HFFc6 (cell line): ENCODE results near the gene FER. TPM values are rescaled to one million over a fixed set of nuclear protein-coding genes. Genes with fewer than 3 reads are reported as not detected.

Experiments
- DNase-seq: peaks from one replicate; pipeline ENCODE4 v3.0.0-alpha.2; 2018
- H3K27ac Mint-ChIP-seq: 2 replicates; pipeline ENCODE4 v1.8.0; 2020; ENCODE audit warnings: mild to moderate bottlenecking, mixed read lengths
- H3K27me3 Mint-ChIP-seq: 2 replicates; pipeline ENCODE4 v1.8.0; 2021; ENCODE audit warnings: mild to moderate bottlenecking, moderate library complexity, mixed read lengths; ENCODE audit not compliant: insufficient read depth
- H3K36me3 Mint-ChIP-seq: 2 replicates; pipeline ENCODE4 v1.8.0; 2021; ENCODE audit warnings: low read depth, mixed read lengths
- H3K4me1 Mint-ChIP-seq: 2 replicates; pipeline ENCODE4 v1.8.0; 2020; ENCODE audit warnings: low read depth, mixed read lengths
- H3K4me3 Mint-ChIP-seq: 2 replicates; pipeline ENCODE4 v1.8.0; 2020; ENCODE audit warnings: mild to moderate bottlenecking, moderate library complexity, mixed read lengths
- H3K9me3 Mint-ChIP-seq: 2 replicates; pipeline ENCODE4 v1.8.0; 2020; ENCODE audit warnings: mild to moderate bottlenecking, mixed read lengths
- CTCF ChIP-seq: fragments of 200-600 bp; sonication (generic); IDR thresholded peaks from 2 replicates; pipeline ENCODE4 v1.5.0; 2021; ENCODE audit warnings: antibody characterized with exemption, mild to moderate bottlenecking
- total RNA-seq, 6 experiments: library from RNA; stranded (reverse); fragmentation: NEBNext Ultra II Directional; extraction: Animal tissue kit (Norgen Biotek cat#: 25700); gene quantifications; 2 replicates in 1 of 6; 3 replicates in 5 of 6; pipeline ENCODE4 v1.2.3, GENCODE V29; 2021

FER gene
- total RNA-seq, 6 experiments from 2014 or later, result 20.2 to 24.6 (median 22.9) TPM

- Mint-ChIP-seq H3K27me3 (no peaks in the 10 kb centered on the region), H3K36me3 (peaks cover 15% of the 10 kb centered on the region), H3K9me3 (0 out of 2 replicates have a peak, but pooled peaks cover 10% of the 10 kb centered on the region), H3K4me3 (no peak overlapping the region), H3K27ac (no peak overlapping the region), H3K4me1 (peaks cover 5% of the 10 kb centered on the region; the same call in 1 of the 2 replicates)
- no peak for DNase-seq
- TF ChIP-seq CTCF, result no peak
Observed at GRCh38 chr5:108937221-108937620, 189.5 kb downstream of the FER start.

- Mint-ChIP-seq H3K36me3 (no peaks in the 10 kb centered on the region), H3K4me3 (no peak overlapping the region), H3K4me1 (peaks cover 1% of the 10 kb centered on the region; the same call in 1 of the 2 replicates), H3K27me3 (no peaks in the 10 kb centered on the region), H3K9me3 (no peaks in the 10 kb centered on the region), H3K27ac (no peak overlapping the region)
- TF ChIP-seq CTCF, result no peak
- no peak for DNase-seq
Observed at GRCh38 chr5:108940506-108940905, 192.8 kb downstream of the FER start.

GRCh38 chr5:108941746-108942145 is 194.0 kb downstream of the FER start:
- Mint-ChIP-seq H3K27me3 (no peaks in the 10 kb centered on the region), H3K36me3 (no peaks in the 10 kb centered on the region), H3K4me1 (no peaks in the 10 kb centered on the region), H3K4me3 (no peak overlapping the region), H3K9me3 (no peaks in the 10 kb centered on the region), H3K27ac (no peak overlapping the region)
- DNase-seq, result no peak
- no peak for TF ChIP-seq CTCF

GRCh38 chr5:108942701-108943100 is 195.0 kb downstream of the FER start:
- H3K4me3 Mint-ChIP-seq, result no peak overlapping the region
- H3K4me1 Mint-ChIP-seq, result no peaks in the 10 kb centered on the region
- no peaks in the 10 kb centered on the region for H3K9me3 Mint-ChIP-seq
- H3K27me3 Mint-ChIP-seq, result no peaks in the 10 kb centered on the region
- DNase-seq, result no peak
- no peak overlapping the region for H3K27ac Mint-ChIP-seq
- TF ChIP-seq CTCF, result no peak
- no peaks in the 10 kb centered on the region for H3K36me3 Mint-ChIP-seq

- no peaks in the 10 kb centered on the region for H3K9me3 Mint-ChIP-seq
- TF ChIP-seq CTCF, result no peak
- H3K4me1 Mint-ChIP-seq, result no peaks in the 10 kb centered on the region
- H3K27ac Mint-ChIP-seq, result no peak overlapping the region
- no peak overlapping the region for H3K4me3 Mint-ChIP-seq
- no peaks in the 10 kb centered on the region for H3K27me3 Mint-ChIP-seq
- no peak for DNase-seq
- no peaks in the 10 kb centered on the region for H3K36me3 Mint-ChIP-seq
Observed at GRCh38 chr5:108945094-108945493, 197.4 kb downstream of the FER start.

GRCh38 chr5:108946008-108946407 is 198.3 kb downstream of the FER start:
- Mint-ChIP-seq H3K4me1 (no peaks in the 10 kb centered on the region), H3K27me3 (no peaks in the 10 kb centered on the region), H3K36me3 (no peaks in the 10 kb centered on the region), H3K9me3 (no peaks in the 10 kb centered on the region), H3K4me3 (no peak overlapping the region), H3K27ac (no peak overlapping the region)
- DNase-seq, result no peak
- TF ChIP-seq CTCF, result no peak
